Suprapubic skin (tissue), 4 donors: ENCODE results near the gene ABLIM2. TPM values are rescaled to one million over a fixed set of nuclear protein-coding genes. Genes with fewer than 3 reads are reported as not detected.

Experiments
- DNase-seq, 2 donors: peaks; one replicate each; pipeline ENCODE4 v3.0.0-alpha.2; 2019; ENCODE audit warnings: low spot score in 2 of 2
- H3K27ac ChIP-seq: fragments of 200-600 bp; sonication (generic); one replicate; pipeline ENCODE4 v1.5.1; 2019
- H3K27me3 ChIP-seq: fragments of 200-600 bp; sonication (generic); one replicate; pipeline ENCODE4 v1.5.1; 2019
- H3K36me3 ChIP-seq: fragments of 200-600 bp; sonication (generic); one replicate; pipeline ENCODE4 v1.5.1; 2019
- H3K4me1 ChIP-seq: fragments of 200-600 bp; sonication (generic); one replicate; pipeline ENCODE4 v1.5.1; 2019
- H3K4me3 ChIP-seq: fragments of 200-600 bp; sonication (generic); one replicate; pipeline ENCODE4 v1.5.1; 2019; ENCODE audit warnings: mild to moderate bottlenecking
- H3K9me3 ChIP-seq: fragments of 200-600 bp; sonication (generic); one replicate; pipeline ENCODE4 v1.5.1; 2019
- CTCF ChIP-seq, 2 donors: fragments of 200-600 bp in 1 of 2; fragments of 450-650 bp in 1 of 2; sonication (generic) in 1 of 2; IDR thresholded peaks; one replicate each; pipeline ENCODE4 v1.5.1; 2016 to 2019; ENCODE audit warnings: antibody characterized with exemption in 2 of 2, mild to moderate bottlenecking in 1 of 2, moderate library complexity in 1 of 2
- EP300 ChIP-seq: sonication (generic); formaldehyde crosslinking; IDR thresholded peaks from one replicate; pipeline ENCODE4 v1.6.1; 2017; ENCODE audit warnings: antibody characterized with exemption
- POLR2A ChIP-seq, 2 donors: fragments of 450-650 bp; IDR thresholded peaks; one replicate each; pipeline ENCODE4 v1.6.1; 2017; ENCODE audit warnings: antibody characterized with exemption in 2 of 2, mild to moderate bottlenecking in 2 of 2, moderate library complexity in 2 of 2
- POLR2AphosphoS5 ChIP-seq, 3 donors: sonication (generic); formaldehyde crosslinking; IDR thresholded peaks; one replicate each; pipeline ENCODE4 v1.6.1; 2017; ENCODE audit warnings: antibody characterized with exemption in 3 of 3
- WGBS: methylation state at CpG from one replicate; pipeline ENCODE4 v1.1.5; 2018; 5-methylcytosine and 5-hydroxymethylcytosine counted together
- total RNA-seq, 4 donors: library from RNA; depleted of rRNA; stranded (reverse); fragments of >200 nt; gene quantifications; one replicate each; pipeline ENCODE4 v1.1.0, GENCODE V29; 2016

Gene ABLIM2
- total RNA-seq, 4 donors from 2014 or later = 11.2 to 16.9 (median 13.3) TPM

GRCh38 chr4:7939377-7940108 is 219.1 kb downstream of the ABLIM2 start, which contains the start of gene AFAP1:
Gene AFAP1, minus strand, starts transcription at chr4:7939861. Its CDS starts 67,783 bp downstream, at chr4:7872078.
- Histone ChIP-seq H3K27ac (peak within 1 kb of the TSS; percentile 94), H3K27me3 (no peaks in the 10 kb centered on the region), H3K36me3 (no peaks in the 10 kb centered on the region), H3K4me3 (peak within 1 kb of the TSS; percentile 82), H3K4me1 (peaks cover 21% of the 10 kb centered on the region), H3K9me3 (no peaks in the 10 kb centered on the region)
- no CpG with 5 or more reads among the region's 96 CpGs for WGBS
- TF ChIP-seq POLR2A (IDR thresholded peaks at IDR 0.05) (peak; percentile 45 to 66), CTCF (IDR thresholded peaks at IDR 0.05) (no peak), EP300 (no peak), POLR2AphosphoS5 (IDR thresholded peaks at IDR 0.05) (peak in 2 of 3 donors; percentile 33 to 55)
- peak; percentile 89 to 94 for DNase-seq

- DNase-seq = no peak
- peak overlapping the region; percentile 94 for H3K27ac ChIP-seq
- under 1% methylated on average over 28 of the region's 75 CpGs for WGBS
- TF ChIP-seq CTCF (IDR thresholded peaks at IDR 0.05) = no peak
- TF ChIP-seq EP300 = no peak
- H3K4me1 ChIP-seq = peaks cover 28% of the 10 kb centered on the region
- H3K36me3 ChIP-seq = no peaks in the 10 kb centered on the region
- H3K9me3 ChIP-seq = no peaks in the 10 kb centered on the region
- peak overlapping the region; percentile 82 for H3K4me3 ChIP-seq
- no peaks in the 10 kb centered on the region for H3K27me3 ChIP-seq
Measured at GRCh38 chr4:7938609-7939376, 219.8 kb downstream of the ABLIM2 start.

DNA sequence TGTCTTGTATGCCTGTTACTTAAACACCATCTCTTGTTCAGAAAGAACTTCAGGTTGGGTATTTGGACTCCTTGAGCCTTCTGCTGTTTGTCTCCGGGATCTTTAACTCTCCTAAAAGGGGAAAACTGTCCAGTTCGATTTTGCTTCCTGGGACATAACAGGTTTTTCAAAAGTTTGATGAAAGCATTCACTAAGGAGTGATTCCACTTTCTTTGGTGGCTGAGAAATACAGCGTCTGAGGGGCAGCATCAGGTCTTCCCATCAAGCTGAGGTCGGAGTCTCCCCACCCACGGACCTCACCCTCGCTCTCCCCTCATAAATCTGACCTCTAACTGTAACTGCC is 220.4 kb downstream of the ABLIM2 start:
- no peak for TF ChIP-seq CTCF (IDR thresholded peaks at IDR 0.05)
- TF ChIP-seq POLR2A (IDR thresholded peaks at IDR 0.05) = no peak
- no peak for TF ChIP-seq EP300
- no peak for TF ChIP-seq POLR2AphosphoS5 (IDR thresholded peaks at IDR 0.05)
- Histone ChIP-seq H3K36me3 (no peaks in the 10 kb centered on the region), H3K4me1 (peaks cover 33% of the 10 kb centered on the region), H3K4me3 (peak overlapping the region; percentile 82), H3K27ac (peak overlapping the region; percentile 94), H3K9me3 (no peaks in the 10 kb centered on the region), H3K27me3 (no peaks in the 10 kb centered on the region)
- 16% methylated on average over 6 of the region's 6 CpGs for WGBS
- DNase-seq = no peak

DNA sequence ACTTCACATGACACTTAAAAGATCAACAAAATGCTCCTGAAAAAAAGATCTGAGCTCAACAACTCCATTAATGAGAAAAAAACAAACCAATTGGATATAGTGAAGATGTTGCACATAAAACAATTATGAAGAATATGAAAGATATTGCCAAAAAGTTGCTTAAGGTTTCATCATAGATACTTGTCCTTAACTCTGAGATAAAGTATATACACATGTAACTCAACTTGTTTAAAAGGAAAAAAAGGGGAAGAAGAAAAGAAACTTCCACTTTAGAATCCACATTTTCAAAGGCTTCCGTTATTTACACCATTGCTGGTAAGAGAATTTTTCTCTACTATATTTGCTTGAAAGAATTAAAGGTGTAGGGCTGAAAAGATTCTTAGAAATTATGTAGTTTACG is 221.6 kb downstream of the ABLIM2 start:
- TF ChIP-seq POLR2A (IDR thresholded peaks at IDR 0.05) (no peak), POLR2AphosphoS5 (IDR thresholded peaks at IDR 0.05) (no peak), EP300 (no peak), CTCF (IDR thresholded peaks at IDR 0.05) (no peak)
- Histone ChIP-seq H3K27ac (no peak overlapping the region), H3K36me3 (no peaks in the 10 kb centered on the region), H3K4me1 (peaks cover 33% of the 10 kb centered on the region), H3K27me3 (no peaks in the 10 kb centered on the region), H3K9me3 (no peaks in the 10 kb centered on the region), H3K4me3 (no peak overlapping the region)
- DNase-seq = no peak
- WGBS = 84% methylated on average over 2 of the region's 2 CpGs
